Transverse colon (tissue), 4 donors: ENCODE data around the gene LRRN4CL. TPM values are rescaled to one million over a fixed set of nuclear protein-coding genes. Genes with fewer than 3 reads are reported as not detected.

ENCODE experiments used
- DNase-seq: peaks from one replicate; pipeline ENCODE4 v3.0.0-alpha.2; 2019
- H3K27ac ChIP-seq, 4 donors: fragments of 200-600 bp; sonication (generic); 2 replicates each; pipeline ENCODE4 v1.5.1; 2016 to 2018; ENCODE audit warnings: inconsistent platforms in 4 of 4
- H3K27me3 ChIP-seq: fragments of 200-600 bp; sonication (generic); 2 replicates; pipeline ENCODE4 v1.5.1; 2017; ENCODE audit warnings: inconsistent platforms
- H3K36me3 ChIP-seq, 4 donors: fragments of 200-600 bp; sonication (generic); 2 replicates each; pipeline ENCODE4 v1.5.1; 2017 to 2019; ENCODE audit warnings: inconsistent platforms in 4 of 4
- H3K4me1 ChIP-seq, 4 donors: fragments of 200-600 bp; sonication (generic); 2 replicates each; pipeline ENCODE4 v1.5.1; 2017 to 2020; ENCODE audit warnings: inconsistent platforms in 4 of 4
- H3K4me3 ChIP-seq, 4 donors: fragments of 200-600 bp; sonication (generic); 1 replicate in 1 of 4; 2 replicates in 3 of 4; pipeline versions ENCODE4 v1.5.1 to v1.6.1; 2017 to 2019; ENCODE audit warnings: inconsistent platforms in 4 of 4
- H3K9me3 ChIP-seq, 2 donors: fragments of 200-600 bp; sonication (generic); 2 replicates each; pipeline ENCODE4 v1.5.1; 2017 to 2019; ENCODE audit warnings: inconsistent platforms in 2 of 2
- EP300 ChIP-seq: sonication (generic); formaldehyde crosslinking; IDR thresholded peaks from one replicate; pipeline ENCODE4 v1.6.1; 2017; ENCODE audit warnings: antibody characterized with exemption, low read depth
- POLR2A ChIP-seq: fragments of 450-650 bp; IDR thresholded peaks from one replicate; pipeline ENCODE4 v1.6.1; 2016; ENCODE audit warnings: antibody characterized with exemption, mild to moderate bottlenecking, moderate library complexity
- POLR2AphosphoS5 ChIP-seq, 3 donors: sonication (generic); formaldehyde crosslinking; IDR thresholded peaks; one replicate each; pipeline ENCODE4 v1.6.1; 2016; ENCODE audit warnings: antibody characterized with exemption in 3 of 3
- WGBS, 2 donors: methylation state at CpG; one replicate each; pipeline ENCODE4 v1.1.5; 2018; ENCODE audit warnings: low coverage in 1 of 2; 5-methylcytosine and 5-hydroxymethylcytosine counted together
- in situ Hi-C, 4 donors: fragments of 200-750 bp; cut with MboI; loops; one replicate each; pipeline versions ENCODE4 v1.15.0 to v1.15.1; 2017; ENCODE audit warnings: low sequenced_read_pairs in 3 of 4, low pct_ligation_motif_present in 1 of 4, low pct_unique_long_range_greater_than_20kb in 1 of 4
- intact Hi-C: fragments of 100-400 bp; cut with DNase I; formaldehyde crosslinking; loops from one replicate; pipeline ENCODE4 v1.15.1; 2023; ENCODE audit warnings: low total_unique reads
- total RNA-seq, 4 donors: library from RNA; depleted of rRNA; stranded (reverse); fragments of >200 nt; gene quantifications; one replicate each; pipeline ENCODE4 v1.1.0, GENCODE V29; 2016
- TF ChIP-seq, protein P1 (sequence below), 5 experiments: fragments of 200-600 bp in 3 of 5; fragments of 450-650 bp in 2 of 5; sonication (generic) in 3 of 5; IDR thresholded peaks; 1 replicate in 2 of 5; 2 replicates in 3 of 5; pipeline ENCODE4 v1.5.1; 2016 to 2017; ENCODE audit warnings: antibody characterized with exemption in 5 of 5, inconsistent platforms in 3 of 5, mild to moderate bottlenecking in 2 of 5, moderate library complexity in 1 of 5

Gene LRRN4CL
- total RNA-seq, 4 donors from 2014 or later = 8.2 to 24.7 (median 9.0) TPM

DNA sequence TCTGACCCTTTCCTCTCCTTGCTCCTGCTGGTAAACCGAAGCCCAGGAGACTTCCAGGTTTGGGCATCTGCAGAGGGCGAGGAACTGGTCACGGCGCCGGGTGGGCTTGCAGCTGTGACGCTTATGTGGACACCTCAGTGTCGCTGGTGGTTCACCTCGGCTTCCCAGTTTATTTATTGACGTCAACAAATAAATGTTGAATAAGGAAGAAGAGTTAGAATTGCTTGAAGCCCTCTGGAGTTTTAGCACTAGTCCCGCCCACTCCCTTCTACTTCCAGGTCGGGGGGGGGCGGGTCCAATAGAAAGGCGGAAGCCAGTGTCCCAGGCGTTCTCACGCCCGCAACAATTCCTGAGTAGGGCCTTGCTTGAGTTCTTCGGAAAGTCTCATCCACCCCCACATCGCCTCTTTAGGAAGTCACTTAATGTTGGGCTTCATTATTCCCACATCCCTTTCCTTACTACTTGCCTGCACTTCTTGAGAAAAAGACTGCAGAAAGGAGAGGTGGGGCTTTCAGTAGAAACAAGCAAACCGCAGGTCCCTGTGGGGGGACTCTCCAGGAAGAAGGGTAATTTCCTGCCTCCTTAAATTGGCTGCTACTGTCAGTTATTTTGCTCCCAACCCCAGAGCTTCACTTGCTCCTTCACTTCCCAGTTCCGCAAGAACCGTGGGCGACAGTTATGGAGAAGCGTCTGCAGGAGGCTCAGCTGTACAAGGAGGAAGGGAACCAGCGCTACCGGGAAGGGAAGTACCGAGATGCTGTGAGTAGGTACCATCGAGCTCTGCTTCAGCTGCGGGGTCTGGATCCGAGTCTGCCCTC, 39.0 kb upstream of the LRRN4CL start, which contains the start of gene TTC9C:
Gene TTC9C (plus strand): TSS at position 316 of the 818 bp plus-strand sequence. CDS start 363 bp downstream, at position 679.
- peaks cover 27 to 63% (median 39%) of the 10 kb centered on the region in 4 donors for H3K4me1 ChIP-seq

GRCh38 chr11:62727872-62728170, 38.5 kb upstream of the LRRN4CL start:
- intact Hi-C loops = no loop called here
- Histone ChIP-seq H3K9me3 (no peaks in the 10 kb centered on the region), H3K36me3 (peaks cover 0 to 13% (median 4%) of the 10 kb centered on the region in 4 donors), H3K4me3 (peak overlapping the region; percentile 64 to 96 (median 79)), H3K27me3 (no peaks in the 10 kb centered on the region), H3K4me1 (peaks cover 27 to 65% (median 39%) of the 10 kb centered on the region in 4 donors), H3K27ac (peak overlapping the region; percentile 97 to 99 (median 98))
- DNase-seq = peak; percentile 89
- 0 to 1% methylated on average over 7 to 20 of the region's 20 CpGs for WGBS, 2 donors
- in situ Hi-C loops = no loop called here
- TF ChIP-seq, protein P1, sequence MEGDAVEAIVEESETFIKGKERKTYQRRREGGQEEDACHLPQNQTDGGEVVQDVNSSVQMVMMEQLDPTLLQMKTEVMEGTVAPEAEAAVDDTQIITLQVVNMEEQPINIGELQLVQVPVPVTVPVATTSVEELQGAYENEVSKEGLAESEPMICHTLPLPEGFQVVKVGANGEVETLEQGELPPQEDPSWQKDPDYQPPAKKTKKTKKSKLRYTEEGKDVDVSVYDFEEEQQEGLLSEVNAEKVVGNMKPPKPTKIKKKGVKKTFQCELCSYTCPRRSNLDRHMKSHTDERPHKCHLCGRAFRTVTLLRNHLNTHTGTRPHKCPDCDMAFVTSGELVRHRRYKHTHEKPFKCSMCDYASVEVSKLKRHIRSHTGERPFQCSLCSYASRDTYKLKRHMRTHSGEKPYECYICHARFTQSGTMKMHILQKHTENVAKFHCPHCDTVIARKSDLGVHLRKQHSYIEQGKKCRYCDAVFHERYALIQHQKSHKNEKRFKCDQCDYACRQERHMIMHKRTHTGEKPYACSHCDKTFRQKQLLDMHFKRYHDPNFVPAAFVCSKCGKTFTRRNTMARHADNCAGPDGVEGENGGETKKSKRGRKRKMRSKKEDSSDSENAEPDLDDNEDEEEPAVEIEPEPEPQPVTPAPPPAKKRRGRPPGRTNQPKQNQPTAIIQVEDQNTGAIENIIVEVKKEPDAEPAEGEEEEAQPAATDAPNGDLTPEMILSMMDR (IDR thresholded peaks at IDR 0.05) = no peak
- TF ChIP-seq EP300 = no peak
- no peak for TF ChIP-seq POLR2A

More for the DNA sequence above, 39.0 kb upstream of the LRRN4CL start, which contains the start of gene TTC9C:
- Histone ChIP-seq H3K36me3 (peaks cover 0 to 12% (median 4%) of the 10 kb centered on the region in 4 donors), H3K9me3 (no peaks in the 10 kb centered on the region), H3K27me3 (no peaks in the 10 kb centered on the region), H3K27ac (peak within 1 kb of the TSS; percentile 97 to 99 (median 98)), H3K4me3 (peak within 1 kb of the TSS; percentile 73 to 96 (median 90))
- intact Hi-C loops = no loop called here
- in situ Hi-C loops = no loop called here
- DNase-seq = peak; percentile 93
- peak; percentile 79 to 93 (median 84) for TF ChIP-seq POLR2AphosphoS5 (IDR thresholded peaks at IDR 0.05)
- TF ChIP-seq EP300 = no peak
- peak; percentile 86 for TF ChIP-seq POLR2A
- TF ChIP-seq, protein P1 (IDR thresholded peaks at IDR 0.05) = peak in 1 of 5 experiments; percentile 17
- 0% methylated on average over 2 to 29 of the region's 29 CpGs for WGBS, 2 donors

GRCh38 chr11:62727165-62727871, 38.0 kb upstream of the LRRN4CL start, which contains the start of gene HNRNPUL2:
Gene HNRNPUL2, minus strand, starts transcription at chr11:62727457. Its CDS starts 301 bp downstream, at chr11:62727156.
- H3K9me3 ChIP-seq = no peaks in the 10 kb centered on the region
- DNase-seq = peak; percentile 99
- in situ Hi-C loops (no loop called here), intact Hi-C loops (no loop called here)
- H3K27ac ChIP-seq = peak within 1 kb of the TSS; percentile 97 to 99 (median 98)
- peak within 1 kb of the TSS; percentile 73 to 96 (median 90) for H3K4me3 ChIP-seq
- H3K27me3 ChIP-seq = no peaks in the 10 kb centered on the region
- WGBS, 2 donors = 0% methylated on average over 2 to 49 of the region's 72 CpGs
- no peak for TF ChIP-seq EP300
- TF ChIP-seq POLR2A = peak; percentile 95
- TF ChIP-seq, protein P1 (IDR thresholded peaks at IDR 0.05) = no peak
- peak; percentile 96 to 98 (median 97) for TF ChIP-seq POLR2AphosphoS5 (IDR thresholded peaks at IDR 0.05)
- peaks cover 27 to 61% (median 39%) of the 10 kb centered on the region in 4 donors for H3K4me1 ChIP-seq
- H3K36me3 ChIP-seq = peaks cover 0 to 15% (median 7%) of the 10 kb centered on the region in 4 donors

DNA sequence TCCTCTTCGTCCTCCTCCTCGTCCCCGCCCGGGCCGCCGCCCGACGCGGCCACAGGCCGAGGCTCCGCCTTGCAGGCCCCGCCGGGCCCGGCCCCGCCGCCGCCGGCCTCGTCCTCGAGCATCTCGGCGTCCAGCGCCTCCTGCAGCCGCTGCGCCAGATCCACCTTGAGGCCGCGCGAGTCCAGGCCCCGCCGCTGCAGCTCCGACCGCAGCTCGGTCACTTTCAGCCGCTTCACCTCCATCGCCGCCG, 37.5 kb upstream of the LRRN4CL start:
- in situ Hi-C loops = no loop called here
- Histone ChIP-seq H3K4me1 (peaks cover 27 to 61% (median 39%) of the 10 kb centered on the region in 4 donors), H3K27ac (peak overlapping the region; percentile 97 to 99 (median 98)), H3K9me3 (no peaks in the 10 kb centered on the region), H3K27me3 (no peaks in the 10 kb centered on the region), H3K4me3 (peak overlapping the region; percentile 73 to 96 (median 90)), H3K36me3 (peaks cover 0 to 20% (median 9%) of the 10 kb centered on the region in 4 donors)
- TF ChIP-seq EP300 (no peak), POLR2AphosphoS5 (IDR thresholded peaks at IDR 0.05) (no peak), POLR2A (no peak)
- TF ChIP-seq, protein P1 (IDR thresholded peaks at IDR 0.05) = no peak
- whole genome bisulfite sequencing, 2 donors = 0% methylated on average over 26 of the region's 37 CpGs; no CpG with 5 or more reads in 1 of the 2 donors
- intact Hi-C loops = no loop called here
- no peak for DNase-seq
